Liver (tissue), 9 donors: Measurements from ENCODE around the gene LAMA1. TPM values are rescaled to one million over a fixed set of nuclear protein-coding genes. Genes with fewer than 3 reads are reported as not detected.

Experiments used
- DNase-seq: peaks from one replicate; pipeline ENCODE4 v3.0.0-alpha.2; 2017; ENCODE audit warnings: low spot score
- H3K27ac ChIP-seq, 2 donors: one replicate each; pipeline ENCODE4 v1.7.0; 2013; ENCODE audit warnings: inconsistent platforms in 2 of 2, low read length in 2 of 2, control low read depth in 1 of 2, low read depth in 1 of 2, mild to moderate bottlenecking in 1 of 2
- H3K27me3 ChIP-seq, 4 donors: one replicate each; pipeline versions ENCODE4 v1.6.1 to v1.7.0; 2013; ENCODE audit warnings: low read length in 3 of 4, inconsistent platforms in 1 of 4, mild to moderate bottlenecking in 1 of 4, moderate library complexity in 1 of 4; ENCODE audit not compliant: control insufficient read depth in 4 of 4, insufficient read depth in 4 of 4
- H3K36me3 ChIP-seq, 4 donors: one replicate each; pipeline versions ENCODE4 v1.6.1 to v1.7.0; 2013; ENCODE audit warnings: low read length in 3 of 4, mild to moderate bottlenecking in 3 of 4, low read depth in 1 of 4, moderate library complexity in 1 of 4; ENCODE audit not compliant: control insufficient read depth in 4 of 4, insufficient read depth in 3 of 4
- H3K4me1 ChIP-seq, 4 donors: one replicate each; pipeline versions ENCODE4 v1.6.1 to v1.7.0; 2013; ENCODE audit warnings: low read length in 3 of 4, mild to moderate bottlenecking in 3 of 4, moderate library complexity in 1 of 4; ENCODE audit not compliant: control insufficient read depth in 4 of 4, insufficient read depth in 4 of 4
- H3K4me3 ChIP-seq, 3 donors: one replicate each; pipeline versions ENCODE4 v1.6.1 to v1.7.0; 2013; ENCODE audit warnings: low read length in 3 of 3, control low read depth in 1 of 3, low read depth in 1 of 3, mild to moderate bottlenecking in 1 of 3
- H3K9ac ChIP-seq, 2 donors: one replicate each; pipeline ENCODE4 v1.7.0; 2013; ENCODE audit warnings: low read length in 2 of 2, mild to moderate bottlenecking in 2 of 2, moderate library complexity in 2 of 2, control low read depth in 1 of 2, low read depth in 1 of 2
- H3K9me3 ChIP-seq, 4 donors: one replicate each; pipeline versions ENCODE4 v1.6.1 to v1.7.0; 2013; ENCODE audit warnings: low read length in 3 of 4; ENCODE audit not compliant: control insufficient read depth in 4 of 4
- CTCF ChIP-seq: fragments of 150-350 bp; IDR thresholded peaks from 2 replicates; pipeline ENCODE4 v1.5.1; 2017; ENCODE audit warnings: improper control_type of control experiment, low read depth, low read length; ENCODE audit not compliant: missing input control
- EGR1 ChIP-seq, 2 donors: IDR thresholded peaks; 2 replicates each; pipeline ENCODE4 v1.6.1; 2016 to 2018; ENCODE audit warnings: antibody characterized with exemption in 2 of 2, low read depth in 2 of 2
- FOXA1 ChIP-seq: IDR thresholded peaks from 2 replicates; pipeline ENCODE4 v1.6.1; 2016; ENCODE audit warnings: antibody characterized with exemption
- HNF4G ChIP-seq: IDR thresholded peaks from 2 replicates; pipeline ENCODE4 v1.6.1; 2016; ENCODE audit warnings: antibody characterized with exemption
- JUND ChIP-seq, 2 donors: IDR thresholded peaks; 2 replicates each; pipeline ENCODE4 v1.6.1; 2016; ENCODE audit warnings: antibody characterized with exemption in 2 of 2
- MAX ChIP-seq: IDR thresholded peaks from 2 replicates; pipeline ENCODE4 v1.6.1; 2016; ENCODE audit warnings: antibody characterized with exemption
- RAD21 ChIP-seq, 2 donors: IDR thresholded peaks; 2 replicates each; pipeline ENCODE4 v1.6.1; 2016; ENCODE audit warnings: antibody characterized with exemption in 2 of 2, mild to moderate bottlenecking in 2 of 2
- REST ChIP-seq: IDR thresholded peaks from 2 replicates; pipeline ENCODE4 v1.6.1; 2016; ENCODE audit warnings: antibody characterized with exemption, mild to moderate bottlenecking
- RXRA ChIP-seq, 2 donors: IDR thresholded peaks; 2 replicates each; pipeline ENCODE4 v1.6.1; 2017 to 2018; ENCODE audit warnings: antibody characterized with exemption in 2 of 2, mild to moderate bottlenecking in 1 of 2
- SP1 ChIP-seq: IDR thresholded peaks from 2 replicates; pipeline ENCODE4 v1.6.1; 2018; ENCODE audit warnings: antibody characterized with exemption, mild to moderate bottlenecking
- TAF1 ChIP-seq: conservative IDR thresholded peaks from 2 replicates; pipeline ENCODE4 v1.6.1; 2016; ENCODE audit warnings: antibody characterized with exemption, mild to moderate bottlenecking
- YY1 ChIP-seq: IDR thresholded peaks from 2 replicates; pipeline ENCODE4 v1.6.1; 2016; ENCODE audit warnings: antibody characterized with exemption, mild to moderate bottlenecking
- WGBS: extraction: QIAGEN DNeasy Blood & Tissue Kit; methylation state at CpG from one replicate; pipeline ENCODE4 v1.1.7; 2013; 5-methylcytosine and 5-hydroxymethylcytosine counted together
- polyA plus RNA-seq, 2 donors: library from polyadenylated mRNA; stranded (reverse) in 1 of 2; unstranded in 1 of 2; fragments of 200-250 nt in 1 of 2; fragments of >200 nt in 1 of 2; fragmentation: Nextera tagmentation in 1 of 2; extraction: Ambion mirVana in 1 of 2; gene quantifications; one replicate each; pipeline versions ENCODE4 v1.2.1 to v1.2.3, GENCODE V29; 2013 to 2015
- total RNA-seq, 2 donors: library from RNA; depleted of rRNA; stranded (reverse); fragments of >200 nt; gene quantifications; one replicate each; pipeline ENCODE4 v1.2.3, GENCODE V29; 2014
- donor health status: healthy.
- donor health status: healthy.
- donor health status: healthy.
- donor health status: healthy.
- donor health status: healthy.

Gene LAMA1
- total and polyA plus RNA-seq, 4 donors, result 0.05 to 0.67 (median 0.43) TPM

- 92% methylated on average over 12 of the region's 12 CpGs for WGBS
- TF ChIP-seq CTCF (no peak), EGR1 (IDR thresholded peaks at IDR 0.05; ENCODE audit: low read depth in 2 of 2) (no peak), YY1 (no peak)
- Histone ChIP-seq H3K36me3 (no peaks in the 10 kb centered on the region), H3K4me3 (no peak overlapping the region), H3K27ac (no peak overlapping the region), H3K9ac (no peak overlapping the region), H3K4me1 (no peaks in the 10 kb centered on the region), H3K27me3 (peaks cover 0 to 2% (median 0%) of the 10 kb centered on the region in 4 donors), H3K9me3 (peaks cover 0 to 2% (median 0%) of the 10 kb centered on the region in 4 donors)
- no peak for DNase-seq
Observed at GRCh38 chr18:6956999-6957398, 160.6 kb downstream of the LAMA1 start.

- WGBS, result 93% methylated on average over 5 of the region's 5 CpGs
- no peak overlapping the region for H3K4me3 ChIP-seq
- peaks cover 0 to 2% (median 0%) of the 10 kb centered on the region in 4 donors for H3K9me3 ChIP-seq
- no peaks in the 10 kb centered on the region for H3K4me1 ChIP-seq
- no peak overlapping the region for H3K9ac ChIP-seq
- peaks cover 0 to 2% (median 0%) of the 10 kb centered on the region in 4 donors for H3K27me3 ChIP-seq
- H3K36me3 ChIP-seq, result no peaks in the 10 kb centered on the region
- DNase-seq, result no peak
- no peak overlapping the region for H3K27ac ChIP-seq
- no peak for TF ChIP-seq HNF4G
- TF ChIP-seq TAF1, result no peak
- TF ChIP-seq REST, result no peak
- no peak for TF ChIP-seq JUND (IDR thresholded peaks at IDR 0.05)
Observed at GRCh38 chr18:6956495-6956894, 161.1 kb downstream of the LAMA1 start.

GRCh38 chr18:6955304-6955703 lies 162.3 kb downstream of the LAMA1 start:
- H3K27ac ChIP-seq, result no peak overlapping the region
- DNase-seq, result no peak

GRCh38 chr18:6954501-6954900 lies 163.1 kb downstream of the LAMA1 start:
- no peak overlapping the region for H3K27ac ChIP-seq
- no peak for TF ChIP-seq FOXA1
- no peak for TF ChIP-seq RXRA (IDR thresholded peaks at IDR 0.05)
- no peak for TF ChIP-seq SP1
- no peak for TF ChIP-seq HNF4G
- no peak for TF ChIP-seq MAX
- H3K9me3 ChIP-seq, result peaks cover 0 to 2% (median 0%) of the 10 kb centered on the region in 4 donors
- H3K36me3 ChIP-seq, result no peaks in the 10 kb centered on the region
- DNase-seq, result no peak
- H3K9ac ChIP-seq, result no peak overlapping the region
- 79% methylated on average over 4 of the region's 4 CpGs for WGBS
- no peaks in the 10 kb centered on the region for H3K4me1 ChIP-seq
- peaks cover 0 to 2% (median 0%) of the 10 kb centered on the region in 4 donors for H3K27me3 ChIP-seq
- H3K4me3 ChIP-seq, result no peak overlapping the region

More at GRCh38 chr18:6955304-6955703, 162.3 kb downstream of the LAMA1 start:
- Histone ChIP-seq H3K4me1 (no peaks in the 10 kb centered on the region), H3K27me3 (peaks cover 0 to 2% (median 0%) of the 10 kb centered on the region in 4 donors), H3K9me3 (peaks cover 0 to 2% (median 0%) of the 10 kb centered on the region in 4 donors), H3K9ac (no peak overlapping the region), H3K36me3 (no peaks in the 10 kb centered on the region), H3K4me3 (no peak overlapping the region)
- WGBS, result 96% methylated on average over 18 of the region's 18 CpGs
- no peak for TF ChIP-seq RAD21 (IDR thresholded peaks at IDR 0.05)
- no peak for TF ChIP-seq YY1
